NCI-H446 (cell line): ENCODE measurements around the gene ALDH3A2.
A peak's percentile ranks its signal among the peaks of the same experiment; 100 is the strongest.
"Not testable (repeated sequence)": the region's sequence is repeated elsewhere in the genome, so short reads cannot be mapped to it uniquely, and the experiment has no call there.

ENCODE experiments used
- DNase-seq, 2 experiments: peaks; one replicate each; lab custom pipeline; 2025; lab: John Stamatoyannopoulos, UW

Gene ALDH3A2

GRCh38 chr17:19678581-19679453 is 30.3 kb downstream of the ALDH3A2 start:
- no peak for DNase-seq

GRCh38 chr17:19683117-19683516 is 34.6 kb downstream of the ALDH3A2 start:
- no peak for DNase-seq

DNA sequence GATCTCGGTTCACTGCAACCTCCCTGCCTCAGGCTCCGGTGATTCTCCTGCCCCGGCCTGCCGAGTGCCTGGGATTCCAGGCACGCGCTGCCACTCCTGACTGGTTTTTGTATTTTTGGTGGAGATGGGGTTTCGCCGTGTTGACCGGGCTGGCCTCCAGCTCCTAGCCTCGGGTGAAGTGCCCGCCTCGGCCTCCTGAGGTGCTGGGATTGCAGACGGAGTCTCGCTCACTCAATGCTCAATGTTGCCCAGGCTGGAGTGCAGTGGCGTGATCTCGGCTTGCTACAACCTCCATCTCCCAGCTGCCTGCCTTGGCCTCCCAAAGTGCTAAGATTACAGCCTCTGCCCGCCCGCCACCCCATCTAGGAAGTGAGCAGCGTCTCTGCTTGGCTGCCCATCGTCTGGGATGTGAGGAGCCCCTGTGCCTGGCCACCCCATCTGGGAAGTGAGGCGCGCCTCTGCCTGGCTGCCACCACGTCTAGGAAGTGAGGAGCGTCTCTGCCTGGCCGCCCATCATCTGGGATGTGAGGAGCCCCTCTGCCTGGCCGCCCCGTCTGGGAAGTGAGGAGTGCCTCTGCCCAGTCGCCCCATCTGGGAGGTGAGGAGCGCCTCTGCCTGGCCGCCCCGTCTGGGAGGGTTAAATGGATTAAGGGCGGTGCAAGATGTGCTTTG is 36.5 kb downstream of the ALDH3A2 start:
- DNase-seq = not testable (repeated sequence)

DNA sequence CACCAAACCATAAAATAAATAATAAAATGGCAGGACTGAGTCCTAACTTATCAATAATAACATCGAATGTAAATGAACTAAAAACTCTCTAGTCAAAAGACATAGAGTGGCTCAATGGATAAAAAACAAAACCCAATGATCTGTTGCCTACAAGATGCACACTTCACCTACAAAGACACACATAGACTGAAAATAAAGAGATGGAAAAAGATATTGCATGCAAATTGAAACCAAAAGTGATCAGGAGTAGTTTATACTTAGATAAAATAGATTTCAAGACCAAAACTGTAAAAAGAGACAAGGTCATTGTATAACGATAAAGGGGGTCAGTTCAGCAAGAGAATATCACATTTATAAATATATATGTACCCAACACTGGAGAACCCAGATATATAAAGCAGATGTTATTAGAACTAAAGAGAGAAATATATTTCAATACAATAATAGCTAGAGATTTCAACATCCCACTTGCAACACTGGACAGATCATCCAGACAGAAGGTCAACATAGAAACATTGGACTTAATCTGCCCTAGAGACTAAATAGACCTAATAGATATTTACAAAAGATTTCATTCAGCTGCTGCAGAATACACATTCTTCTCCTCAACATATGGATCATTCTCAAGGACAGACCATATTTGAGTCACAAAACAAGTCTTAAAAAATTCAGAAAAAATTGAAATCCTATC is 38.0 kb downstream of the ALDH3A2 start:
- no peak for DNase-seq

DNA sequence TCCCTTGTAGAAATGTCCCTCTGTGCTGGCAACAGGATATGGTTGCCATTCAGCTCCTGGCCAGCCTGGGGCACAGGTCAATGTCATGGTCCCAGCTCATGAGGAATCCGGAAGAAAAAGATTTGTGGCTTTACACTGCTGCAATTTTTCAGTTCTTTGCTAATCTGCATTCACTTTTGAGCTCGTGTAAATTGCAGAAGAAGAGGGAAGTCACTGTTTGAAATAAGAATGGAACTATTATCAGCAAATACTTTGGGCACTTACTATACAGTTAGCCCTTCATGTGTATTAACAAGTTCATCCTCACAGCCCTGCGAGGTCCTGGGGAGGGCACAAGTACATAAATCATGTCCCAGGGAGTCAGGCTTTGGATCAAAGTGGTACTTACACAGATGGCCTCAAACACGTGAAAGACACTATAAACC is 53.7 kb downstream of the ALDH3A2 start:
- no peak for DNase-seq

DNA sequence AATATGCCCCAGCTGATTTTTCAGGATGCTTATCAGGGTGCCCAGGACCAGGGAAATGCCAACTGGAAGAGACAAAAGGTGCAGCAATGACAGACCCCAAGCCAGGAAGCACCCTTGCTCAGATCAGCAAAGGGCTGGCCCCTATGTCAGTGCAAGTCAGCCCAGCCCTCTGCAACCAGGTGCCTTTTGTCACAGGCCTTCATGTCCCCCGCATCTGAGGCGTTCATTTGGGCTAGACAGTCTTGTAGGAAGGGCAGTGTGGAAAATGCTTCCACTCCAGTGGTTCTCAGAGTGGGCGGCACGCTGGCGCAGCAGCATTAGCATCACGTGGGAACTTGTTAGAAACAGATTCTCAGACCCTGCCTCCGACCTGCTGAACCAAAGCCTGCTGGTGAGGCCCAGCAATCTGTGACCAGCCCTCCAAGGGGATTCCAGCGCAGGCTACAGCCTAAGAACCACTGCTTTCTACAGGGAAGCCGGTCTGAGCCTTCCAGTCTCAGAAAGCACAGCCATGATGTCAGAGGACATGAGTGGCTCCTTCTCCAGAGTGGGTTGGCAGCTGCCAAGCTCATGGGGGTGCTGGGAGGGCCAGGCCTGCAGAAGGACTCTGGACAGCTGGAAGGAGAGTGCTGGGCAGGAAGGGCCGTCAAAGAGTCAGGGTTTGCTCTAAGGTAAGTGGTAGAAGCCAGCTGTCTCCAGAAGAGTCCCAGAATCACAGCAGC is 54.7 kb downstream of the ALDH3A2 start:
- DNase-seq = no peak

GRCh38 chr17:19703828-19704613 is 55.5 kb downstream of the ALDH3A2 start:
- DNase-seq = no peak

DNA sequence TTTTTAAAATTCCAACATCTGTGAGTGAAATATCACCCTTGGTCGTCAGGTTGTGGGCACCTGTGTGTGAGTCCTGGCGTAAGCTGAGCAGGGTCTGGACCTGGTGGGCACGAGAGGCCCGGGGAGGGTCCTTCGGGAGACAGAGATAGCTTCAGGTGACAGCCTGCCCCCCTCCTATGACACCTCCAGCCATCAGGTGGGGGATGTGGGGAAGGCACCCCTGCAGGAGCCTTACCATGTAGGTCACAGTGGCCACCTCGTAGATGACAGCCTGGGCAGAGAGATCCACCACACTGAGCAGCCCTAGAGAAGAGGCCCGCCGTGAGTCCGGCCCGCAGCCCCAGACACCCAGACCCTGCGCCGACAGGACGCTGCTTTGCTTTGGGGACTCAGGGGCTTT is 56.6 kb downstream of the ALDH3A2 start:
- DNase-seq = no peak

GRCh38 chr17:19705771-19706770 is 57.5 kb downstream of the ALDH3A2 start:
- DNase-seq = no peak

DNA sequence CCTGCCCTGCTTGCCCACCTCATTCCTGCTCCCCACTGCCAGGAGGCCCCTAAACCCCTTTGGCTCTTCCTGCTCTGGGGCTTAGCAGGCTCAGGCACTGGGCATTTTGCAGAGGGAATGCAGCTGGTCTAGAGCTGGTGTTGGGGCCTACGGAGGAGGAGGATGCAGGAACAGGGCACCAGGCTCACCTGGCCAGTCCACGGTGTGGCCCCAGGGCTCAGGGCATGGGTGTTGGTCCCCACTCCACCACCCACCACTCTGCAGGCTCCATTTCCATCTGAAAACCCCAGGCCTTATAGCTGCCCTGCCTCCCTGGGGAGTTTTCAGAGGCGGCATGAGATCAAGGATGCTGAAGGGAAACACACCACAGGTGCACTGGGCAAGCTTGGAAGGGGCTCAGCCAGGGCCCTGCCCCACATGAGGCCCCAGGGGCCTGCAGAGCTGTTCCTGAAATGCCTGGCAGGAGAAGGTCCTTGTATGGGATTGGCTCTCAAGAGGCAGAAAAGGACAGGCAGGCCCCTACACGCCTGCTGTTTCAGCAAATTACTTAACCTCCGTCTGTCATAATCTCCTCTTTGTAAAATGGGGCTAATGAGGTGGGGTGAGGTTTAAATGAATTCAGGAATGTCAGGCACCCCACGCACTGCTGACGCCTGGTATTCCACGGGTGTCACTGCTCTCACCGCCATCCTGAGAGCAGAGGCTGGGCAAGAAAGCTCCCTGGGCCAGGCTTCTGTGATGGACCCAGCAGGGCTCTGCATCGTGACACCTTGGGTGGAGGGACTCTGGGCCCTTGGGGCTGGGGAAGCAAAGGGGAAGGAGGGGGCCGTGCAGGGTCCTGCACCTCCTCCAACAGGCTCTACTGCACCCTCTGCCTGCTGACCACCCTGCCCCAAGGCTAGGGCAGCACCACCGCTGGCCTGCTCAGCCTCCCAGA is 58.5 kb downstream of the ALDH3A2 start:
- peak in 1 of 2 experiments; percentile 24 for DNase-seq

DNA sequence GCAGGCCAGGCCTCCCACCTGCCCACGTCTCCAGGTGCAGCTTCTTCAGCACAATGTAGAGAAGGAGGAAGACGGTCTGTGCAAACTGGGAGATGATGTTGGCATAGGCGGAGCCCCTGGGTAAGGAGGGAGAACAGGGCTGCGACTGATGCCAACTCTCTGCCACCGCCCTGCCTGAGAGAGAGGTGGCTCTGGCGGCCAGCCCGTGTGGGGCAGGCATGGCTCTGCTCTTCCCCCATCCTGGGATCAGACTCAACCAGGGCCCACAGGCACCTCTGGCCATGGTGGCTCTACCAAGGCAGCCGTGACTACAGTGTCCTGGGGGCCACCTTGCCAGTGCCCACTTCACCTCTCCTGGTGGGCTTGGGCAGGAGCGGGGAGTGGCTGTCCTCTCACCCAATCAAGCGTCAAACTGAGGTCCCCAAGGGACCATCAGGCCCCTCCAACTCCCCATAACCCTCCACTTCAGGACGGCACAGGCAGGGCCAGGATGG is 59.2 kb downstream of the ALDH3A2 start:
- no peak for DNase-seq

- no peak for DNase-seq
These were observed 60.1 kb downstream of the ALDH3A2 start for GRCh38 chr17:19708431-19709175.

DNA sequence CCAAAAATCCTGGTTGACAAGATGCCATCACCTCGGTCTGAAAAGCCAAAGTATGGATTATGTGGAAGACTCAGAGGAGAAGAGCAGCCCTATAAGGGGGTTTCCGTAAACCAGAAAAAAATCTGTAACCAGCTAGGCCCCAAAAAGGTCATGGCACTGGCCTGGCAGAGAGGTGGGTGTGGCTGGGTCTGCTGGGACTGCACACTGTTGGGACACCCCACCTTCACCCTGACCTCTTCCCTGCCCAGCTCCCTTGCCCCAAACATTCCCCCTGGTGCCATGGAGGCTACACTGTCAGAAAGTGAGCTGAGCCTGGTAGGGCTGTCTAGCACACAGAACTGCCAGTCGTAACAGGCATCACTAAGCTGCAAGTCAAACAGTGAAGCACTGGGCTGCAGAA is 61.3 kb downstream of the ALDH3A2 start:
- DNase-seq = no peak

DNA sequence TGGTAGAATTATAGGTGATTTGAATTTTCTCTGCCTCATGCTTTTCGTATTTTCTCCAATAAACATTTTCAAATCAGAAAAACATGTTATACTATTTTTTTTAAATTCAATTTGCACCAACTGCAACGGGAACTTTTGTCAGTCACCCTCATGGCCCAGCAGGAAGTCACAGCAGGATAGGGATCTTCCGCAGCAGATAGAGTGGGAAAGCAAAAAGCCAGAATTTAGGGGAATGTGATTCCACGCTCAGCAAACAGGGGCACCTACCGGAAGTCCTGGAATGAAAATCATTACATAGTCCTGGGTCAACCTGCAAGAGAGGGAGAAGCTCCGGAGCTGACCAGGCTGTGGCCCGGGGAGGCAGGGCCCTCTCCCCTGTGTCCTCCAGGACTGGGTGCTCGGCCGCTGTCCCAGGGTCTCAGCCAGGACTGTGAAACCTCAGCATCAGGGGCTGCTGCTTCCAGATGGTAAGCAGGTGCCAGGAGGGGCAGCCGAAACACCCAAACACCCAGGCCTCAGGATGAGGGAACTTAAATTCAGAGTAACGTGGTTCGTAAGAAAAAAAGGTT is 64.0 kb downstream of the ALDH3A2 start:
- no peak for DNase-seq

DNA sequence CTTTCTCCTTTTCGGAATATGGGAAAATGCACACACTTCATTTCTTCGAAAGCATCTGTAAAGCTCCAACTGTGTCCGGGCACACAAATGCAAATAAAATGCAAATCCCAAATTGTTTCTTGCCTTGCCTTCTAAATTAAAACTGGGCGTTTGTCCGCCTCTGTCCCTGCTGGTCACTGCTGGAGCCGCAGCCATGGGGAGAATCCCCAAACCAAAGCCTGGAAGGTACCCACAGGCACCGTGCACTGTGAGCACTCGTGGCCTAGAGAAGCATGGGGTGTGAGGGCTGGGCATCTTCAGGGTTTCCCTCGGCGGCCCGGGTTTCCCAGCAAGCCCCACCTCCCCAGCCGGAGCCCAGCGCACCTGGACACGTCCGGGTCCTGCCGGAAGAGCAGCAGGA is 64.9 kb downstream of the ALDH3A2 start:
- no peak for DNase-seq

DNA sequence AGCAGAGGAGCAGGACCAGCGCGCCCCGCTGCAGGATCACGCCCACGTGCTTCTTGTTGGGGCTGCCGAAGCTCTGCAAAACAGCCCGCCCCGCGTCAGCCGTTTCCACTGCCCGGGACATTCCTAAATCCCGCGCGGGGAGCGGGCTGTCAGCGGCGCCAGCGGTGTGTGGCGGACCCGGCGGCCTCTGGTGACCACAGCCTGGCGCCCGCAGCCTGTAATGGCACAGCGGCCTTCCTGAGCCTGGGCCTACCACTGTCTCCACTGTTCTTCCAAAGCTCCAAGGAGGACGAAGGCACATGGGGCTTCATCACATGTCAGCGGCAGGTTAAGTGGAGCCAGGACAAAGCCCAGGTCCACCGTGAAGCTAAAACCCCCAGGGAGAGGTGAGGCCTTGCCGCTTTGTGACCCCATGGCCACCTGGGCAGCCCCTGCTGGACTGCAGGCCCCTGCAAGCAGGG is 65.4 kb downstream of the ALDH3A2 start:
- DNase-seq = no peak
